ENCODE results near the gene RIOK3. TPM values are rescaled to one million over a fixed set of nuclear protein-coding genes. Genes with fewer than 3 reads are reported as not detected.

The RIOK3 gene
- total RNA-seq, 1 experiment from 2014 or later = 35.8 TPM

- no peaks in the 10 kb centered on the region for H3K36me3 ChIP-seq (ENCODE audit: insufficient read depth, low read length, poor library complexity, severe bottlenecking)
- TF ChIP-seq CTCF (conservative IDR thresholded peaks at IDR 0.05; ENCODE audit: low read depth, low read length) = no peak
- TF ChIP-seq EZH2 (IDR thresholded peaks at IDR 0.05; ENCODE audit: borderline replicate concordance, low read depth, low read length, poor library complexity, severe bottlenecking) = no peak
- no peaks in the 10 kb centered on the region for H3K4me1 ChIP-seq (ENCODE audit: insufficient read depth, low read length, poor library complexity, severe bottlenecking)
- no peaks in the 10 kb centered on the region for H3K27me3 ChIP-seq (replicated peaks; ENCODE audit: insufficient read depth, low read depth, low read length, poor library complexity)
- H3K4me3 ChIP-seq (ENCODE audit: low read depth, low read length, poor library complexity, severe bottlenecking) = no peak overlapping the region
- POLR2A ChIA-PET (ENCODE audit: low non-redundant PET) = no interaction called here
- intact Hi-C loops (cut with micrococcal nuclease; ENCODE audit: unreplicated experiment) = no loop called here
- BruUV-seq (replicated peaks) = no TSS peak
- CTCF ChIA-PET = no interaction called here
- H3K27ac ChIP-seq (ENCODE audit: low read depth, low read length, poor library complexity, severe bottlenecking) = no peak overlapping the region
- no peak for DNase-seq (ENCODE audit: low spot score)
- H3K9me3 ChIP-seq (ENCODE audit: low read depth, low read length, poor library complexity, severe bottlenecking) = no peaks in the 10 kb centered on the region
These were observed 36.8 kb upstream of the RIOK3 start for GRCh38 chr18:23416298-23416697.

GRCh38 chr18:23421277-23421676, 31.8 kb upstream of the RIOK3 start:
- H3K27me3 ChIP-seq (replicated peaks; ENCODE audit: insufficient read depth, low read depth, low read length, poor library complexity) = no peaks in the 10 kb centered on the region
- H3K9me3 ChIP-seq (ENCODE audit: low read depth, low read length, poor library complexity, severe bottlenecking) = no peaks in the 10 kb centered on the region
- H3K4me1 ChIP-seq (ENCODE audit: insufficient read depth, low read length, poor library complexity, severe bottlenecking) = no peaks in the 10 kb centered on the region
- ChIA-PET CTCF (interaction anchor here (0.7 kb wide), 1 partner anchor 8 kb away, joined by 10 read pairs; no protein-coding TSS in a partner anchor), POLR2A (ENCODE audit: low non-redundant PET) (no interaction called here)
- no peak overlapping the region for H3K4me3 ChIP-seq (ENCODE audit: low read depth, low read length, poor library complexity, severe bottlenecking)
- TF ChIP-seq CTCF (conservative IDR thresholded peaks at IDR 0.05; ENCODE audit: low read depth, low read length) = no peak
- TF ChIP-seq EZH2 (IDR thresholded peaks at IDR 0.05; ENCODE audit: borderline replicate concordance, low read depth, low read length, poor library complexity, severe bottlenecking) = no peak
- intact Hi-C loops (cut with micrococcal nuclease; ENCODE audit: unreplicated experiment) = no loop called here
- DNase-seq (ENCODE audit: low spot score) = no peak
- no peak overlapping the region for H3K27ac ChIP-seq (ENCODE audit: low read depth, low read length, poor library complexity, severe bottlenecking)
- no TSS peak for BruUV-seq (replicated peaks)
- no peaks in the 10 kb centered on the region for H3K36me3 ChIP-seq (ENCODE audit: insufficient read depth, low read length, poor library complexity, severe bottlenecking)

DNA sequence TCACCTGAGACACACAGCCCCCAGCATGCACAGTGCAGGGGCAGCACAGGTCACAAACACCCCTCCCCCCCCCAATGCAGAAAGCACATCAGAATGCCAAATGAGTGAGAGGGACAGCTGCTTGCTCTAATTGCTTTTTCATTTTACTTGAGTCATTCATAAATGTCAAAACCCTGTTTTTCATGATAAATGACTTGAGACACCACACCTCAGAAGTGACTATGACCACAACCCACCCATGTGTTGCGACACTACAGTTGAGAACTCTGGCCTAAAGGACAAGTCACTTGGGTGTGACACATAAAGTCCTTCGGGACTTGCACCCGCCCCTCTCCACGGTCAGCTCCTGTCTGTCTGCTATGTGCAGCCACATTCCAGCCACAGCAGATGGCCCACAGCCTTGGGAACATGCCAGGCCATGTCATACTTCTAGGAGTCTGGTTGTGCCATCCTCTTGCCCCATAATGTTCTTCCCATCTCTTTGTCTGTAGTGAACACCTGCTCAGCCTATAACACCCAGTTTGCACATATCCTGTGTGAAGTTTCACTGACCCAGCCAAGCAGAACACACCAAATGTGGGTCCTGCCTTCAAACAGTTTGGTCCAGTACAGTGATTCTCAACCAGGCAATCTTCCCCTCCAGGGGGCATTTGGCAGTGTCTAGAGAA, 30.2 kb upstream of the RIOK3 start:
- intact Hi-C loops (cut with micrococcal nuclease; ENCODE audit: unreplicated experiment) = no loop called here
- no TSS peak for BruUV-seq (replicated peaks)
- Histone ChIP-seq H3K4me1 (ENCODE audit: insufficient read depth, low read length, poor library complexity, severe bottlenecking) (no peaks in the 10 kb centered on the region), H3K27ac (ENCODE audit: low read depth, low read length, poor library complexity, severe bottlenecking) (no peak overlapping the region), H3K27me3 (replicated peaks; ENCODE audit: insufficient read depth, low read depth, low read length, poor library complexity) (no peaks in the 10 kb centered on the region), H3K9me3 (ENCODE audit: low read depth, low read length, poor library complexity, severe bottlenecking) (no peaks in the 10 kb centered on the region), H3K36me3 (ENCODE audit: insufficient read depth, low read length, poor library complexity, severe bottlenecking) (no peaks in the 10 kb centered on the region), H3K4me3 (ENCODE audit: low read depth, low read length, poor library complexity, severe bottlenecking) (no peak overlapping the region)
- POLR2A ChIA-PET (ENCODE audit: low non-redundant PET) = no interaction called here
- CTCF ChIA-PET = no interaction called here
- no peak for DNase-seq (ENCODE audit: low spot score)
- TF ChIP-seq CTCF (conservative IDR thresholded peaks at IDR 0.05; ENCODE audit: low read depth, low read length) = no peak
- TF ChIP-seq EZH2 (IDR thresholded peaks at IDR 0.05; ENCODE audit: borderline replicate concordance, low read depth, low read length, poor library complexity, severe bottlenecking) = no peak

Measured in A673 (cell line).